HCT116 (cell line): ENCODE results near the gene FALEC. TPM values are rescaled to one million over a fixed set of nuclear protein-coding genes. Genes with fewer than 3 reads are reported as not detected.

Experiments
- ATAC-seq: fragments of 200-7000 bp; cut with Tn5 transposase; 2 replicates; pipeline ENCODE4 v1.9.1; 2020; ENCODE audit warnings: mild to moderate bottlenecking, moderate library complexity
- BruUV-seq: library from RNA; stranded (reverse); fragments of 400-500 nt; replicated peaks from 2 replicates; lab custom pipeline; 2021; lab: Mats Ljungman, UMichigan
- CTCF ChIA-PET: fragments of 300-600 bp; sonication (Branson Sonifier 250); formaldehyde crosslinking; loops from one replicate; lab custom pipeline; 2021; ENCODE audit warnings: antibody characterized with exemption; lab: Charles Lee
- POLR2A ChIA-PET: fragments of 300-600, 350-600 bp; sonication (Branson Sonifier 250); formaldehyde crosslinking; loops from one replicate; lab custom pipeline; 2021; ENCODE audit warnings: antibody characterized with exemption; lab: Charles Lee
- RAD21 ChIA-PET, 2 experiments: fragments of 300-600 bp; sonication (Branson Sonifier 250); formaldehyde crosslinking; loops; one replicate each; lab custom pipeline; 2023; ENCODE audit warnings: low total read pairs in 2 of 2; ENCODE audit not compliant: uncharacterized antibody in 2 of 2, unreplicated experiment in 2 of 2, low non-redundant PET in 1 of 2; lab: Charles Lee
- DNase-seq: peaks from one replicate; pipeline ENCODE4 v3.0.0-alpha.2; 2010; ENCODE audit warnings: low read depth, low spot score
- H2AFZ ChIP-seq: fragments of 200-600 bp; shearing (Covaris generic), sonication (generic); 2 replicates; pipeline ENCODE4 v1.6.1; 2017; ENCODE audit warnings: low read depth, mixed run types, mixed read lengths, antibody characterized with exemption, low read length; ENCODE audit not compliant: poor library complexity, severe bottlenecking
- H3K27ac ChIP-seq: 2 replicates; pipeline ENCODE4 v1.5.1; 2012; ENCODE audit warnings: low read depth, low read length
- H3K27me3 ChIP-seq: fragments of 200-600 bp; sonication (generic); 2 replicates; pipeline ENCODE4 v1.6.1; 2016; ENCODE audit warnings: mixed run types, low read length, mixed read lengths; ENCODE audit not compliant: insufficient read depth
- H3K36me3 ChIP-seq, 2 experiments: fragments of 200-500 bp in 1 of 2; fragments of 200-600 bp in 1 of 2; sonication (Bioruptor generic) in 1 of 2; sonication (generic) in 1 of 2; 2 replicates each; pipeline versions ENCODE4 v1.5.1 to v1.6.1; 2014 to 2016; ENCODE audit warnings: low read length in 2 of 2, inconsistent platforms in 1 of 2, mixed read lengths in 1 of 2, mixed run types in 1 of 2; ENCODE audit not compliant: insufficient read depth in 2 of 2, control insufficient read depth in 1 of 2
- H3K4me1 ChIP-seq, 2 experiments: fragments of 200-600 bp in 1 of 2; sonication (generic) in 1 of 2; 2 replicates each; pipeline versions ENCODE4 v1.5.1 to v1.6.1; 2012 to 2017; ENCODE audit warnings: low read length in 2 of 2, inconsistent platforms in 1 of 2, mild to moderate bottlenecking in 1 of 2, mixed read lengths in 1 of 2, mixed run types in 1 of 2, moderate library complexity in 1 of 2; ENCODE audit not compliant: insufficient read depth in 2 of 2, control insufficient read depth in 1 of 2
- H3K4me2 ChIP-seq: fragments of 200-600 bp; sonication (generic); 2 replicates; pipeline ENCODE4 v1.6.1; 2017; ENCODE audit warnings: mixed run types, low read length, mixed read lengths
- H3K4me3 ChIP-seq, 2 experiments: fragments of 200-600 bp in 1 of 2; sonication (generic) in 1 of 2; replicated peaks in 1 of 2; 2 replicates each; pipeline ENCODE4 v1.5.1; 2011 to 2016; ENCODE audit warnings: low read length in 2 of 2, control low read depth in 1 of 2, low read depth in 1 of 2, mild to moderate bottlenecking in 1 of 2, mixed read lengths in 1 of 2, mixed run types in 1 of 2
- H3K79me2 ChIP-seq: fragments of 200-600 bp; sonication (generic); 2 replicates; pipeline ENCODE4 v1.6.1; 2017; ENCODE audit warnings: mild to moderate bottlenecking, mixed run types, low read length, moderate library complexity, mixed read lengths; ENCODE audit not compliant: insufficient read depth
- H3K9ac ChIP-seq: fragments of 200-600 bp; sonication (generic); 2 replicates; pipeline ENCODE4 v1.6.1; 2016; ENCODE audit warnings: low read length, mixed read lengths
- H3K9me2 ChIP-seq: fragments of 200-600 bp; sonication (generic), shearing (Covaris generic); 2 replicates; pipeline ENCODE4 v1.6.1; 2017; ENCODE audit warnings: mixed run types, mild to moderate bottlenecking, moderate library complexity; ENCODE audit not compliant: insufficient read depth
- H3K9me3 ChIP-seq, 2 experiments: fragments of 200-500 bp in 1 of 2; fragments of 200-600 bp in 1 of 2; sonication (Bioruptor generic) in 1 of 2; sonication (generic) in 1 of 2; 2 replicates each; pipeline ENCODE4 v1.6.1; 2014 to 2017; ENCODE audit warnings: low read length in 2 of 2, mixed read lengths in 2 of 2, inconsistent platforms in 1 of 2, low read depth in 1 of 2, mild to moderate bottlenecking in 1 of 2, mixed run types in 1 of 2, moderate library complexity in 1 of 2; ENCODE audit not compliant: control insufficient read depth in 1 of 2, insufficient read depth in 1 of 2
- H4K20me1 ChIP-seq: fragments of 200-600 bp; sonication (generic), shearing (Covaris generic); 2 replicates; pipeline ENCODE4 v1.6.1; 2017; ENCODE audit warnings: mixed run types, mild to moderate bottlenecking, moderate library complexity; ENCODE audit not compliant: insufficient read depth
- CBX3 ChIP-seq: IDR thresholded peaks from 2 replicates; pipeline ENCODE4 v1.6.1; 2012; ENCODE audit warnings: low read depth
- EGR1 ChIP-seq: IDR thresholded peaks from 2 replicates; pipeline ENCODE4 v1.6.1; 2012; ENCODE audit warnings: low read depth
- ELF1 ChIP-seq: IDR thresholded peaks from 2 replicates; pipeline ENCODE4 v1.6.1; 2012; ENCODE audit warnings: low read depth, borderline replicate concordance
- EZH2phosphoT487 ChIP-seq: fragments of 200-600 bp; IDR thresholded peaks from 2 replicates; pipeline ENCODE4 v1.6.1; 2018; ENCODE audit warnings: antibody characterized with exemption, borderline replicate concordance
- FOSL1 ChIP-seq: IDR thresholded peaks from 2 replicates; pipeline ENCODE4 v1.6.1; 2012; ENCODE audit warnings: low read depth
- JUND ChIP-seq: IDR thresholded peaks from 2 replicates; pipeline ENCODE4 v1.6.1; 2012
- POLR2A ChIP-seq: IDR thresholded peaks from 2 replicates; pipeline ENCODE4 v1.7.0; 2011; ENCODE audit warnings: borderline replicate concordance; ENCODE audit not compliant: insufficient read depth, insufficient read length; ENCODE audit errors: extremely low read depth
- POLR2AphosphoS5 ChIP-seq: IDR thresholded peaks from 2 replicates; pipeline ENCODE4 v1.6.1; 2011; ENCODE audit warnings: mild to moderate bottlenecking, low read depth, low read length, moderate library complexity
- SIN3A ChIP-seq: IDR thresholded peaks from 2 replicates; pipeline ENCODE4 v1.6.1; 2012; ENCODE audit warnings: low read depth
- SRF ChIP-seq: IDR thresholded peaks from 2 replicates; pipeline ENCODE4 v1.6.1; 2012; ENCODE audit warnings: low read depth
- TCF7L2 ChIP-seq: IDR thresholded peaks from 2 replicates; pipeline ENCODE4 v1.7.0; 2011; ENCODE audit warnings: borderline replicate concordance, inconsistent platforms; ENCODE audit not compliant: insufficient read depth, insufficient read length; ENCODE audit errors: extremely low read depth
- ZNF274 ChIP-seq: fragments of 200-500 bp; sonication (Bioruptor generic); IDR thresholded peaks from 2 replicates; pipeline ENCODE4 v1.6.1; 2014; ENCODE audit warnings: mild to moderate bottlenecking, low read depth, low read length, inconsistent platforms
- intact Hi-C: fragments of 100-400 bp; cut with micrococcal nuclease; formaldehyde crosslinking; loops from 2 replicates; pipeline ENCODE4 v1.10.0; 2022
- total RNA-seq: library from RNA; stranded (reverse); gene quantifications from one replicate; pipeline ENCODE4 v1.2.1, GENCODE V29; 2021; ENCODE audit not compliant: unreplicated experiment
- TF ChIP-seq, protein P1 (sequence below), 3 experiments: fragments of 200-600 bp in 1 of 3; sonication (generic) in 1 of 3; IDR thresholded peaks in 2 of 3; conservative IDR thresholded peaks in 1 of 3; 2 replicates each; pipeline ENCODE4 v1.5.1; 2012 to 2017; ENCODE audit warnings: low read depth in 2 of 3, low read length in 2 of 3, antibody characterized with exemption in 1 of 3, borderline replicate concordance in 1 of 3, control low read depth in 1 of 3, mild to moderate bottlenecking in 1 of 3, mixed read lengths in 1 of 3, mixed run types in 1 of 3, moderate library complexity in 1 of 3; ENCODE audit not compliant: insufficient read depth in 1 of 3
- TF ChIP-seq, protein P2 (sequence below): IDR thresholded peaks from 2 replicates; pipeline ENCODE4 v1.6.1; 2011; ENCODE audit warnings: mild to moderate bottlenecking, low read length, moderate library complexity; ENCODE audit not compliant: insufficient replicate concordance; ENCODE audit errors: extremely low read depth
- TF ChIP-seq, protein P3 (sequence below): IDR thresholded peaks from 2 replicates; pipeline ENCODE4 v1.6.1; 2012
- TF ChIP-seq, protein P4 (sequence below): IDR thresholded peaks from 2 replicates; pipeline ENCODE4 v1.6.1; 2012
- TF ChIP-seq, protein P5 (sequence below): IDR thresholded peaks from 2 replicates; pipeline ENCODE4 v1.6.1; 2012; ENCODE audit warnings: low read depth

Gene FALEC
- total RNA-seq, 1 experiment from 2014 or later: 0.59 TPM

DNA sequence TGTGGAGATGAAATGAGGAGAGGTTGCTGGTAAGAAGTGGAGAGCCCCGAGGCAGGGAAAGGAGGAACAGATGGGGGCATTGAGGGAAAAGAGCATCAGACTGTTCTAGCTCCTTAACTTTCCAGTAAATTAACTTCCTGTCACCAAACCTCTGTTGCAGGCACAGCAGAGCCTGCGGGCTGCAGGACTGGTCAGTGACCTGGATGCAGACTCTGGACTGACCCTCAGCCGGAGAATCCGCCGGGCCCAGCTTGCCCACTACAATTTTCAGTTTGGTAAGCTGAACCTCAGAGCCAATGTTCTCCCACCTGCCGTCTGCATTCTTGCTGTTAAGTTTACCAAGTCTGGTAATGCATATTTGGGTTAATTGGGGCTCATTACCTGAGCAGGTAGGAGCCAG is 10.1 kb upstream of the FALEC start:
- no peak for ATAC-seq
- DNase-seq: no peak
- BruUV-seq: no TSS peak
- peaks cover 12 to 22% of the 10 kb centered on the region in 2 experiments; a peak in 3 of 4 replicates for H3K36me3 ChIP-seq
- H3K4me1 ChIP-seq: peaks cover 9 to 12% of the 10 kb centered on the region in 2 experiments
- H3K9me3 ChIP-seq: no peaks in the 10 kb centered on the region
- no peaks in the 10 kb centered on the region for H3K79me2 ChIP-seq
- ChIA-PET POLR2A (no interaction called here), CTCF (interaction anchor here (1.2 kb wide), 1 partner anchor 27 kb away, joined by 3 read pairs; no protein-coding TSS in a partner anchor)
- intact Hi-C loops: no loop called here
- no peaks in the 10 kb centered on the region for H3K9me2 ChIP-seq
- H3K4me2 ChIP-seq: no peak overlapping the region
- no peak overlapping the region for H3K27ac ChIP-seq
- H3K9ac ChIP-seq: no peak overlapping the region
- no peaks in the 10 kb centered on the region for H3K27me3 ChIP-seq
- H4K20me1 ChIP-seq: no peaks in the 10 kb centered on the region
- H2AFZ ChIP-seq: no peak overlapping the region
- H3K4me3 ChIP-seq: no peak overlapping the region
- TF ChIP-seq FOSL1 (no peak), ZNF274 (no peak), SRF (no peak), EGR1 (no peak), POLR2AphosphoS5 (no peak), ELF1 (no peak), EZH2phosphoT487 (no peak), JUND (no peak), CBX3 (no peak), TCF7L2 (no peak), SIN3A (no peak), POLR2A (no peak)
- TF ChIP-seq, protein P1, sequence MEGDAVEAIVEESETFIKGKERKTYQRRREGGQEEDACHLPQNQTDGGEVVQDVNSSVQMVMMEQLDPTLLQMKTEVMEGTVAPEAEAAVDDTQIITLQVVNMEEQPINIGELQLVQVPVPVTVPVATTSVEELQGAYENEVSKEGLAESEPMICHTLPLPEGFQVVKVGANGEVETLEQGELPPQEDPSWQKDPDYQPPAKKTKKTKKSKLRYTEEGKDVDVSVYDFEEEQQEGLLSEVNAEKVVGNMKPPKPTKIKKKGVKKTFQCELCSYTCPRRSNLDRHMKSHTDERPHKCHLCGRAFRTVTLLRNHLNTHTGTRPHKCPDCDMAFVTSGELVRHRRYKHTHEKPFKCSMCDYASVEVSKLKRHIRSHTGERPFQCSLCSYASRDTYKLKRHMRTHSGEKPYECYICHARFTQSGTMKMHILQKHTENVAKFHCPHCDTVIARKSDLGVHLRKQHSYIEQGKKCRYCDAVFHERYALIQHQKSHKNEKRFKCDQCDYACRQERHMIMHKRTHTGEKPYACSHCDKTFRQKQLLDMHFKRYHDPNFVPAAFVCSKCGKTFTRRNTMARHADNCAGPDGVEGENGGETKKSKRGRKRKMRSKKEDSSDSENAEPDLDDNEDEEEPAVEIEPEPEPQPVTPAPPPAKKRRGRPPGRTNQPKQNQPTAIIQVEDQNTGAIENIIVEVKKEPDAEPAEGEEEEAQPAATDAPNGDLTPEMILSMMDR (IDR thresholded peaks at IDR 0.05 in 2 of 3, conservative IDR thresholded peaks at IDR 0.05 in 1 of 3; ENCODE audit: borderline replicate concordance in 1 of 3, insufficient read depth in 1 of 3, low read depth in 2 of 3, low read length in 2 of 3): no peak
- TF ChIP-seq, protein P2, sequence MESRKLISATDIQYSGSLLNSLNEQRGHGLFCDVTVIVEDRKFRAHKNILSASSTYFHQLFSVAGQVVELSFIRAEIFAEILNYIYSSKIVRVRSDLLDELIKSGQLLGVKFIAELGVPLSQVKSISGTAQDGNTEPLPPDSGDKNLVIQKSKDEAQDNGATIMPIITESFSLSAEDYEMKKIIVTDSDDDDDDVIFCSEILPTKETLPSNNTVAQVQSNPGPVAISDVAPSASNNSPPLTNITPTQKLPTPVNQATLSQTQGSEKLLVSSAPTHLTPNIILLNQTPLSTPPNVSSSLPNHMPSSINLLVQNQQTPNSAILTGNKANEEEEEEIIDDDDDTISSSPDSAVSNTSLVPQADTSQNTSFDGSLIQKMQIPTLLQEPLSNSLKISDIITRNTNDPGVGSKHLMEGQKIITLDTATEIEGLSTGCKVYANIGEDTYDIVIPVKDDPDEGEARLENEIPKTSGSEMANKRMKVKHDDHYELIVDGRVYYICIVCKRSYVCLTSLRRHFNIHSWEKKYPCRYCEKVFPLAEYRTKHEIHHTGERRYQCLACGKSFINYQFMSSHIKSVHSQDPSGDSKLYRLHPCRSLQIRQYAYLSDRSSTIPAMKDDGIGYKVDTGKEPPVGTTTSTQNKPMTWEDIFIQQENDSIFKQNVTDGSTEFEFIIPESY: no peak
- TF ChIP-seq, protein P3, sequence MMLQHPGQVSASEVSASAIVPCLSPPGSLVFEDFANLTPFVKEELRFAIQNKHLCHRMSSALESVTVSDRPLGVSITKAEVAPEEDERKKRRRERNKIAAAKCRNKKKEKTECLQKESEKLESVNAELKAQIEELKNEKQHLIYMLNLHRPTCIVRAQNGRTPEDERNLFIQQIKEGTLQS: no peak
- TF ChIP-seq, protein P4, sequence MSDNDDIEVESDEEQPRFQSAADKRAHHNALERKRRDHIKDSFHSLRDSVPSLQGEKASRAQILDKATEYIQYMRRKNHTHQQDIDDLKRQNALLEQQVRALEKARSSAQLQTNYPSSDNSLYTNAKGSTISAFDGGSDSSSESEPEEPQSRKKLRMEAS: no peak
- TF ChIP-seq, protein P5, sequence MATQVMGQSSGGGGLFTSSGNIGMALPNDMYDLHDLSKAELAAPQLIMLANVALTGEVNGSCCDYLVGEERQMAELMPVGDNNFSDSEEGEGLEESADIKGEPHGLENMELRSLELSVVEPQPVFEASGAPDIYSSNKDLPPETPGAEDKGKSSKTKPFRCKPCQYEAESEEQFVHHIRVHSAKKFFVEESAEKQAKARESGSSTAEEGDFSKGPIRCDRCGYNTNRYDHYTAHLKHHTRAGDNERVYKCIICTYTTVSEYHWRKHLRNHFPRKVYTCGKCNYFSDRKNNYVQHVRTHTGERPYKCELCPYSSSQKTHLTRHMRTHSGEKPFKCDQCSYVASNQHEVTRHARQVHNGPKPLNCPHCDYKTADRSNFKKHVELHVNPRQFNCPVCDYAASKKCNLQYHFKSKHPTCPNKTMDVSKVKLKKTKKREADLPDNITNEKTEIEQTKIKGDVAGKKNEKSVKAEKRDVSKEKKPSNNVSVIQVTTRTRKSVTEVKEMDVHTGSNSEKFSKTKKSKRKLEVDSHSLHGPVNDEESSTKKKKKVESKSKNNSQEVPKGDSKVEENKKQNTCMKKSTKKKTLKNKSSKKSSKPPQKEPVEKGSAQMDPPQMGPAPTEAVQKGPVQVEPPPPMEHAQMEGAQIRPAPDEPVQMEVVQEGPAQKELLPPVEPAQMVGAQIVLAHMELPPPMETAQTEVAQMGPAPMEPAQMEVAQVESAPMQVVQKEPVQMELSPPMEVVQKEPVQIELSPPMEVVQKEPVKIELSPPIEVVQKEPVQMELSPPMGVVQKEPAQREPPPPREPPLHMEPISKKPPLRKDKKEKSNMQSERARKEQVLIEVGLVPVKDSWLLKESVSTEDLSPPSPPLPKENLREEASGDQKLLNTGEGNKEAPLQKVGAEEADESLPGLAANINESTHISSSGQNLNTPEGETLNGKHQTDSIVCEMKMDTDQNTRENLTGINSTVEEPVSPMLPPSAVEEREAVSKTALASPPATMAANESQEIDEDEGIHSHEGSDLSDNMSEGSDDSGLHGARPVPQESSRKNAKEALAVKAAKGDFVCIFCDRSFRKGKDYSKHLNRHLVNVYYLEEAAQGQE: no peak
- TF ChIP-seq, all 23 proteins: peak for 0
- RAD21 ChIA-PET: no interaction called here
